WTC11 (cell line): ENCODE results near the gene U2AF2. TPM values are rescaled to one million over a fixed set of nuclear protein-coding genes. Genes with fewer than 3 reads are reported as not detected.

Experiments used
- ATAC-seq: fragments of 200-7000 bp; cut with Tn5 transposase; 2 replicates; pipeline ENCODE4 v1.10.0; 2021; ENCODE audit warnings: mild to moderate bottlenecking, moderate library complexity
- CTCF ChIA-PET: fragments of 300-600 bp; sonication (Branson Sonifier 250); formaldehyde crosslinking; loops from one replicate; lab custom pipeline; 2021; ENCODE audit warnings: antibody characterized with exemption; lab: Charles Lee
- POLR2A ChIA-PET: fragments of 350-600 bp; sonication (Branson Sonifier 250); formaldehyde crosslinking; loops from one replicate; lab custom pipeline; 2021; ENCODE audit warnings: antibody characterized with exemption; lab: Charles Lee
- DNase-seq: peaks from one replicate; pipeline ENCODE4 v3.0.0; 2021; ENCODE audit warnings: low spot score
- H3K27ac Mint-ChIP-seq: 2 replicates; pipeline ENCODE4 v1.8.0; 2021; ENCODE audit warnings: mixed read lengths
- H3K27me3 Mint-ChIP-seq: 2 replicates; pipeline ENCODE4 v1.8.0; 2021; ENCODE audit warnings: low read depth, mild to moderate bottlenecking, moderate library complexity, mixed read lengths
- H3K36me3 Mint-ChIP-seq: 2 replicates; pipeline ENCODE4 v1.8.0; 2021; ENCODE audit warnings: mixed read lengths
- H3K4me1 Mint-ChIP-seq: 2 replicates; pipeline ENCODE4 v1.8.0; 2022; ENCODE audit warnings: mixed read lengths
- H3K4me3 Mint-ChIP-seq: 2 replicates; pipeline ENCODE4 v1.8.0; 2021; ENCODE audit warnings: mild to moderate bottlenecking, moderate library complexity, mixed read lengths
- H3K9me3 Mint-ChIP-seq: 2 replicates; pipeline ENCODE4 v1.8.0; 2021; ENCODE audit warnings: mixed read lengths
- NR3C1 ChIP-seq: sonication (generic); formaldehyde crosslinking; conservative IDR thresholded peaks from 2 replicates; pipeline ENCODE4 v1.8.1; 2023; ENCODE audit warnings: low read depth, mild to moderate bottlenecking, missing genetic modification reagents
- OVOL2 ChIP-seq: fragments of 250-450 bp; sonication (Bioruptor Pico); IDR thresholded peaks from 2 replicates; pipeline ENCODE4 v1.9.0; 2021; ENCODE audit warnings: mild to moderate bottlenecking, borderline replicate concordance
- RELA ChIP-seq: sonication (generic); formaldehyde crosslinking; IDR thresholded peaks from 2 replicates; pipeline ENCODE4 v1.8.1; 2022; ENCODE audit warnings: missing genetic modification reagents, mild to moderate bottlenecking, borderline replicate concordance
- TCF7 ChIP-seq: sonication (generic); formaldehyde crosslinking; IDR thresholded peaks from 2 replicates; pipeline ENCODE4 v1.8.0; 2022; ENCODE audit warnings: mild to moderate bottlenecking, low read depth, missing genetic modification reagents, moderate library complexity
- ZNF396 ChIP-seq: fragments of 250-450 bp; sonication (Bioruptor Pico); IDR thresholded peaks from 2 replicates; pipeline ENCODE4 v1.8.0; 2021; ENCODE audit warnings: mild to moderate bottlenecking, moderate library complexity, borderline replicate concordance
- total RNA-seq: library from RNA; stranded (reverse); gene quantifications from 3 replicates; pipeline ENCODE4 v1.2.3, GENCODE V29; 2021
- TF ChIP-seq, protein P1 (sequence below): fragments of 250-450 bp; sonication (Bioruptor Pico); IDR thresholded peaks from 2 replicates; pipeline ENCODE4 v1.9.0; 2021; ENCODE audit warnings: mild to moderate bottlenecking
- TF ChIP-seq, protein P2 (sequence below): sonication (generic); formaldehyde crosslinking; IDR thresholded peaks from 2 replicates; pipeline ENCODE4 v1.8.0; 2022; ENCODE audit warnings: mild to moderate bottlenecking, missing genetic modification reagents
- TF ChIP-seq, protein P3 (sequence below): sonication (generic); formaldehyde crosslinking; IDR thresholded peaks from 2 replicates; pipeline ENCODE4 v1.8.1; 2023; ENCODE audit warnings: mild to moderate bottlenecking, missing genetic modification reagents, borderline replicate concordance
- TF ChIP-seq, protein P4 (sequence below): sonication (generic); formaldehyde crosslinking; IDR thresholded peaks from 2 replicates; pipeline ENCODE4 v1.8.0; 2023; ENCODE audit warnings: missing genetic modification reagents
- TF ChIP-seq, protein P5 (sequence below): fragments of 250-450 bp; sonication (Bioruptor Pico); IDR thresholded peaks from 2 replicates; pipeline ENCODE4 v1.9.0; 2021; ENCODE audit warnings: moderate library complexity, mild to moderate bottlenecking, inconsistent platforms, borderline replicate concordance
- TF ChIP-seq, protein P6 (sequence below): sonication (generic); formaldehyde crosslinking; conservative IDR thresholded peaks from 2 replicates; pipeline ENCODE4 v1.8.1; 2023; ENCODE audit warnings: mild to moderate bottlenecking, low read depth, missing genetic modification reagents, moderate library complexity
- TF ChIP-seq, protein P7 (sequence below): fragments of 250-450 bp; sonication (Bioruptor Pico); conservative IDR thresholded peaks from 2 replicates; pipeline ENCODE4 v1.9.0; 2021; ENCODE audit warnings: mild to moderate bottlenecking

Gene U2AF2
- total RNA-seq, 1 experiment from 2014 or later, result 302 TPM

DNA sequence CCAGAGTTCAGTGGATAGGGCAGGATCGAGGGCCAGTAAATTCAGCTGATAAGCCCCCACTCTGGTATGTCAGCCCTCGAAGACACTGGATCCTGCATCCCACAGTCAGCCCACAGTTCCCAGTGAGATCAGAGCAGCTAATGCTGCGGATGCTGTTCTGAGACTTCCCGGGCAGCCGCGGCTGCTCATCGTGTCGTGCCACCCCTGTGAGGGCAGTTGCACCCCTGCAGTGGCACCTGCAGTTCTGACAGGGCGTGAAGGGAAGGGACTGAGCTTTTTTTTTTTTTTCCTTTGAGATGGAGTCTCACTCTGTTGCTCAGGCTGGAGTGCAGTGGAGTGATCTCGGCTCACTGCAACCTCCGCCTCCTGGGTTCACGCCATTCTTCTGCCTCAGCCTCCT, 12.7 kb downstream of the U2AF2 start (continued):
- no peak for TF ChIP-seq OVOL2 (CRISPR knock-in tag)
- TF ChIP-seq, protein P1, sequence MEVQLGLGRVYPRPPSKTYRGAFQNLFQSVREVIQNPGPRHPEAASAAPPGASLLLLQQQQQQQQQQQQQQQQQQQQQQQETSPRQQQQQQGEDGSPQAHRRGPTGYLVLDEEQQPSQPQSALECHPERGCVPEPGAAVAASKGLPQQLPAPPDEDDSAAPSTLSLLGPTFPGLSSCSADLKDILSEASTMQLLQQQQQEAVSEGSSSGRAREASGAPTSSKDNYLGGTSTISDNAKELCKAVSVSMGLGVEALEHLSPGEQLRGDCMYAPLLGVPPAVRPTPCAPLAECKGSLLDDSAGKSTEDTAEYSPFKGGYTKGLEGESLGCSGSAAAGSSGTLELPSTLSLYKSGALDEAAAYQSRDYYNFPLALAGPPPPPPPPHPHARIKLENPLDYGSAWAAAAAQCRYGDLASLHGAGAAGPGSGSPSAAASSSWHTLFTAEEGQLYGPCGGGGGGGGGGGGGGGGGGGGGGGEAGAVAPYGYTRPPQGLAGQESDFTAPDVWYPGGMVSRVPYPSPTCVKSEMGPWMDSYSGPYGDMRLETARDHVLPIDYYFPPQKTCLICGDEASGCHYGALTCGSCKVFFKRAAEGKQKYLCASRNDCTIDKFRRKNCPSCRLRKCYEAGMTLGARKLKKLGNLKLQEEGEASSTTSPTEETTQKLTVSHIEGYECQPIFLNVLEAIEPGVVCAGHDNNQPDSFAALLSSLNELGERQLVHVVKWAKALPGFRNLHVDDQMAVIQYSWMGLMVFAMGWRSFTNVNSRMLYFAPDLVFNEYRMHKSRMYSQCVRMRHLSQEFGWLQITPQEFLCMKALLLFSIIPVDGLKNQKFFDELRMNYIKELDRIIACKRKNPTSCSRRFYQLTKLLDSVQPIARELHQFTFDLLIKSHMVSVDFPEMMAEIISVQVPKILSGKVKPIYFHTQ, result no peak
- TF ChIP-seq TCF7 (CRISPR knock-in tag), result no peak
- TF ChIP-seq, all 79 proteins: peak for 0

DNA sequence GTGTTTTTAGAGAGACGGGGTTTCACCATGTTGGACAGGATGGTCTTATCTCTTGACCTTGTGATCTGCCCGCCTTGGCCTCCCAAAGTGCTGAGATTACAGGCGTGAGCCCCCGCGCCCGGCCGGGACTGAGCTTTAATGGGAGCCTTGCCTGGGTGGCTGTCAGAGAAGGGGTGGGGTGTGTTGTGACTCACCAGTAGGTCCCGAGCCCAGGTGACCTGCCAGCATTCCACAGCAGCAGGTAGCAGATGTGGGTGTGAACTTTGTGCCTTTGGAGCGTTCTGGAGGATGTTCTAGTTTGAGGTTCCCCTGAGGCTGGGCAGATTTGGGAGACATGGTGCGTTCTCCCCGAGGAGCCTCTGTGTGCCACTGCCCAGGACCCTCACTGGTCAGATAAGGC, 13.1 kb downstream of the U2AF2 start:
- TF ChIP-seq, protein P2, sequence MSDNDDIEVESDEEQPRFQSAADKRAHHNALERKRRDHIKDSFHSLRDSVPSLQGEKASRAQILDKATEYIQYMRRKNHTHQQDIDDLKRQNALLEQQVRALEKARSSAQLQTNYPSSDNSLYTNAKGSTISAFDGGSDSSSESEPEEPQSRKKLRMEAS (CRISPR knock-in tag), result no peak
- TF ChIP-seq, protein P3, sequence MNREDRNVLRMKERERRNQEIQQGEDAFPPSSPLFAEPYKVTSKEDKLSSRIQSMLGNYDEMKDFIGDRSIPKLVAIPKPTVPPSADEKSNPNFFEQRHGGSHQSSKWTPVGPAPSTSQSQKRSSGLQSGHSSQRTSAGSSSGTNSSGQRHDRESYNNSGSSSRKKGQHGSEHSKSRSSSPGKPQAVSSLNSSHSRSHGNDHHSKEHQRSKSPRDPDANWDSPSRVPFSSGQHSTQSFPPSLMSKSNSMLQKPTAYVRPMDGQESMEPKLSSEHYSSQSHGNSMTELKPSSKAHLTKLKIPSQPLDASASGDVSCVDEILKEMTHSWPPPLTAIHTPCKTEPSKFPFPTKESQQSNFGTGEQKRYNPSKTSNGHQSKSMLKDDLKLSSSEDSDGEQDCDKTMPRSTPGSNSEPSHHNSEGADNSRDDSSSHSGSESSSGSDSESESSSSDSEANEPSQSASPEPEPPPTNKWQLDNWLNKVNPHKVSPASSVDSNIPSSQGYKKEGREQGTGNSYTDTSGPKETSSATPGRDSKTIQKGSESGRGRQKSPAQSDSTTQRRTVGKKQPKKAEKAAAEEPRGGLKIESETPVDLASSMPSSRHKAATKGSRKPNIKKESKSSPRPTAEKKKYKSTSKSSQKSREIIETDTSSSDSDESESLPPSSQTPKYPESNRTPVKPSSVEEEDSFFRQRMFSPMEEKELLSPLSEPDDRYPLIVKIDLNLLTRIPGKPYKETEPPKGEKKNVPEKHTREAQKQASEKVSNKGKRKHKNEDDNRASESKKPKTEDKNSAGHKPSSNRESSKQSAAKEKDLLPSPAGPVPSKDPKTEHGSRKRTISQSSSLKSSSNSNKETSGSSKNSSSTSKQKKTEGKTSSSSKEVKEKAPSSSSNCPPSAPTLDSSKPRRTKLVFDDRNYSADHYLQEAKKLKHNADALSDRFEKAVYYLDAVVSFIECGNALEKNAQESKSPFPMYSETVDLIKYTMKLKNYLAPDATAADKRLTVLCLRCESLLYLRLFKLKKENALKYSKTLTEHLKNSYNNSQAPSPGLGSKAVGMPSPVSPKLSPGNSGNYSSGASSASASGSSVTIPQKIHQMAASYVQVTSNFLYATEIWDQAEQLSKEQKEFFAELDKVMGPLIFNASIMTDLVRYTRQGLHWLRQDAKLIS (CRISPR knock-in tag), result no peak
- no peak for TF ChIP-seq RELA (CRISPR knock-in tag)
- no peak for ATAC-seq
- POLR2A ChIA-PET, result no interaction called here
- Mint-ChIP-seq H3K27ac (no peak overlapping the region), H3K36me3 (peaks cover 60% of the 10 kb centered on the region), H3K27me3 (no peaks in the 10 kb centered on the region), H3K9me3 (no peaks in the 10 kb centered on the region), H3K4me3 (no peak overlapping the region), H3K4me1 (peaks cover 20% of the 10 kb centered on the region)
- CTCF ChIA-PET, result interaction anchor here (0.8 kb wide), 1 partner anchor 15 kb away, joined by 3 read pairs; no protein-coding TSS in a partner anchor
- DNase-seq, result no peak

DNA sequence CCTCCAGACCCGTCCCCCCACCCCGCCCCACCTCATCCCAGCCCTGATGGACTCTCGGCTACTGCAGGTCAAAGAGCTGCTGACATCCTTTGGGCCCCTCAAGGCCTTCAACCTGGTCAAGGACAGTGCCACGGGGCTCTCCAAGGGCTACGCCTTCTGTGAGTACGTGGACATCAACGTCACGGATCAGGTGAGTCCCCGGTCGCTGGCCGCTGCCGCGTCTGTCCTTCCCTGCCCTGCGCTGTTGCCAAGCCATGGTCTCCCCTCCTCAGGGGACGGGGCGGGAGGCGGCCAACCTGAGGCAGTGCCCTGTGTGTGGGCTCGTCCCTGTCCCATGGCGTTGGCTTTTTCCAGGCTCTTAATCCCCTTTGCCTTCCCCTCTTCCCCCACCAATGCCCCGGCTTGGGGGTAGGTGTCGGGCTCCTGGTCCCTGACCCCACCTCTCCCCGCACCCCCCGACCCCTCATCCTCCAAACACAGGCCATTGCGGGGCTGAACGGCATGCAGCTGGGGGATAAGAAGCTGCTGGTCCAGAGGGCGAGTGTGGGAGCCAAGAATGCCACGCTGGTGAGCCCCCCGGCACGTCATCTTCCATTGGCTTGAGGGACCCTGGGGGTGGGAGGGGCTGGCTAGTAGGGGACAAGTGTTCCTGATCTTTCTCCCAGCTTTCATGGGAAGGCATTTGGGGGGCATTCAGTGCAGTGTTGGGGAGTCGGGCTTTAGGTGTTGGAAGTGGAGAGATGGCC, 13.9 kb downstream of the U2AF2 start:
- H3K27me3 Mint-ChIP-seq, result no peaks in the 10 kb centered on the region
- no peak overlapping the region for H3K4me3 Mint-ChIP-seq
- DNase-seq (no peak), ATAC-seq (no peak)
- no peaks in the 10 kb centered on the region for H3K9me3 Mint-ChIP-seq
- H3K4me1 Mint-ChIP-seq, result peaks cover 27% of the 10 kb centered on the region
- TF ChIP-seq NR3C1 (CRISPR knock-in tag), result no peak
- H3K27ac Mint-ChIP-seq, result no peak overlapping the region
- POLR2A ChIA-PET, result no interaction called here
- CTCF ChIA-PET, result interaction anchor here (3.5 kb wide), 1 partner anchor 14 kb away, joined by 57 read pairs; the partner anchor contains the start of gene U2AF2
- peaks cover 58% of the 10 kb centered on the region for H3K36me3 Mint-ChIP-seq

DNA sequence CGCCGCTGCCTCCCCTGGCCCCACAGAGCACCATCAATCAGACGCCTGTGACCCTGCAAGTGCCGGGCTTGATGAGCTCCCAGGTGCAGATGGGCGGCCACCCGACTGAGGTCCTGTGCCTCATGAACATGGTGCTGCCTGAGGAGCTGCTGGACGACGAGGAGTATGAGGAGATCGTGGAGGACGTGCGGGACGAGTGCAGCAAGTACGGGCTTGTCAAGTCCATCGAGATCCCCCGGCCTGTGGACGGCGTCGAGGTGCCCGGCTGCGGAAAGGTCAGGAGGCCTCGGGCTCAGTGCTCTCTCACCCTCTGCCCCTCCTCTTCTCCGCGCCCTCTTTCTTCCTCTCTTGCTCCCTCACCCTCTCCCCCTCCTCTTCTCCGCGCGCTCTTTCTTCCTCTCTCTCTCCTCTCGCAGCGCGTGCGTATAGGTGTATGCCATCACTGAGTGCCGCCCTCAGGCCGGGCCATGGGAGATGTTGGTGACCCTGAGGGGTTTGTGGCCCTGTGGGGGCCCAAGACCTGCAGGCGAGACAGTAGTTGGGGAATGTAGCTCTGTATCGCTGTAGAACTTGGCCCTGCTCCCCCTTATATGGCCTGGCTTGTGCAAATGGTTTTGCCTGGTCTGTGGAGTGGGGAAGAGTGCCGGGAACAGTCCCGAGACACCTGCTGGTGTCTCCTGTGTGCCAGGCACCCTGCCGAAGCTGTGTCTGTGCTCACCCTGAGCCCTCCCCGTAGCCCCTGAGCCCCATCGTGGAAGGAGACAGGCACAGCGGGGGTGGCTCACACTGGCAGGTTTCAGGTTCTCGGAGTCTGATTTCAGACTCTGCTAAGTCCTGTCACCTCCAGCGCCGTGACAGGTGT, 14.8 kb downstream of the U2AF2 start:
- Mint-ChIP-seq H3K4me3 (no peak overlapping the region), H3K27me3 (no peaks in the 10 kb centered on the region), H3K4me1 (peaks cover 32% of the 10 kb centered on the region), H3K36me3 (peaks cover 50% of the 10 kb centered on the region), H3K27ac (peak overlapping the region; percentile 92), H3K9me3 (no peaks in the 10 kb centered on the region)
- ChIA-PET CTCF (interaction anchor here (2.4 to 3.5 kb wide), 2 partner anchors 12 to 15 kb away, joined by 33 to 57 read pairs; partner anchors contain the start of gene U2AF2), POLR2A (no interaction called here)
- ATAC-seq (no peak), DNase-seq (no peak)
- TF ChIP-seq, protein P4, sequence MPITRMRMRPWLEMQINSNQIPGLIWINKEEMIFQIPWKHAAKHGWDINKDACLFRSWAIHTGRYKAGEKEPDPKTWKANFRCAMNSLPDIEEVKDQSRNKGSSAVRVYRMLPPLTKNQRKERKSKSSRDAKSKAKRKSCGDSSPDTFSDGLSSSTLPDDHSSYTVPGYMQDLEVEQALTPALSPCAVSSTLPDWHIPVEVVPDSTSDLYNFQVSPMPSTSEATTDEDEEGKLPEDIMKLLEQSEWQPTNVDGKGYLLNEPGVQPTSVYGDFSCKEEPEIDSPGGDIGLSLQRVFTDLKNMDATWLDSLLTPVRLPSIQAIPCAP (CRISPR knock-in tag), result no peak
- TF ChIP-seq, protein P5, sequence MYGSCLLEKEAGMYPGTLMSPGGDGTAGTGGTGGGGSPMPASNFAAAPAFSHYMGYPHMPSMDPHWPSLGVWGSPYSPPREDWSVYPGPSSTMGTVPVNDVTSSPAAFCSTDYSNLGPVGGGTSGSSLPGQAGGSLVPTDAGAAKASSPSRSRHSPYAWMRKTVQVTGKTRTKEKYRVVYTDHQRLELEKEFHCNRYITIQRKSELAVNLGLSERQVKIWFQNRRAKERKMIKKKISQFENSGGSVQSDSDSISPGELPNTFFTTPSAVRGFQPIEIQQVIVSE (CRISPR knock-in tag), result no peak
- TF ChIP-seq, protein P6, sequence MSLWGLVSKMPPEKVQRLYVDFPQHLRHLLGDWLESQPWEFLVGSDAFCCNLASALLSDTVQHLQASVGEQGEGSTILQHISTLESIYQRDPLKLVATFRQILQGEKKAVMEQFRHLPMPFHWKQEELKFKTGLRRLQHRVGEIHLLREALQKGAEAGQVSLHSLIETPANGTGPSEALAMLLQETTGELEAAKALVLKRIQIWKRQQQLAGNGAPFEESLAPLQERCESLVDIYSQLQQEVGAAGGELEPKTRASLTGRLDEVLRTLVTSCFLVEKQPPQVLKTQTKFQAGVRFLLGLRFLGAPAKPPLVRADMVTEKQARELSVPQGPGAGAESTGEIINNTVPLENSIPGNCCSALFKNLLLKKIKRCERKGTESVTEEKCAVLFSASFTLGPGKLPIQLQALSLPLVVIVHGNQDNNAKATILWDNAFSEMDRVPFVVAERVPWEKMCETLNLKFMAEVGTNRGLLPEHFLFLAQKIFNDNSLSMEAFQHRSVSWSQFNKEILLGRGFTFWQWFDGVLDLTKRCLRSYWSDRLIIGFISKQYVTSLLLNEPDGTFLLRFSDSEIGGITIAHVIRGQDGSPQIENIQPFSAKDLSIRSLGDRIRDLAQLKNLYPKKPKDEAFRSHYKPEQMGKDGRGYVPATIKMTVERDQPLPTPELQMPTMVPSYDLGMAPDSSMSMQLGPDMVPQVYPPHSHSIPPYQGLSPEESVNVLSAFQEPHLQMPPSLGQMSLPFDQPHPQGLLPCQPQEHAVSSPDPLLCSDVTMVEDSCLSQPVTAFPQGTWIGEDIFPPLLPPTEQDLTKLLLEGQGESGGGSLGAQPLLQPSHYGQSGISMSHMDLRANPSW (CRISPR knock-in tag), result no peak
- TF ChIP-seq, protein P7, sequence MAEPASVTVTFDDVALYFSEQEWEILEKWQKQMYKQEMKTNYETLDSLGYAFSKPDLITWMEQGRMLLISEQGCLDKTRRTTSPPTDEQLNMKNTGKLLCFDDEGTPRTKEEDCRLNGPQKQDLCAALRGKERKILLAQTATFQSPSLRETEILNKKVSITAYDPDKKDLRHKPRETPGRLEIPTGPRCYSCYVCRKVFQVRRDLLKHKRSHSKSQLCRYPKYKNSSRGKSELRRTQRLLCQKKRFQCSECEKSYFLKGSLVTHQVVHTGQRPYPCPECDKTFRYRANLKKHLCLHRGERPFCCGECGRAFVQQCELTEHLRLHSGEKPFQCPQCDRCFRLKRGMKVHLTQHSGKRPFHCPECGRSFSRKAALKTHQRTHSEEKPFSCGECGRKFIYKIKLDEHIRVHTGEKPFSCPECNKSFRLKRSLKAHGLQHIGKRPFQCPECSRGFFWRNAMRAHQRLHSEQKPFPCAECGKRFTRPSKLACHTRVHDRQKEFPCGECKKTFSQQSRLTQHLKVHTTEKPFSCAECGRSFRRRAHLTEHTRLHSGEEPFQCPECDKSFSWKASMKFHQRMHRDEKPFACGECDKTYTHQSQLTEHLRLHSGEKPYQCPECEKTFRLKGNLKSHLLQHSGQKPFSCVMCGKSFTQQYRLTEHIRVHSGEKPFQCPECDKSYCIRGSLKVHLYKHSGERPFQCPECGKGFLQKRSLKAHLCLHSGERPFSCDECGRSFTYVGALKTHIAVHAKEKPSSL (CRISPR knock-in tag), result no peak
- TF ChIP-seq ZNF396 (CRISPR knock-in tag), result no peak
